T-cell (primary cell): Measurements from ENCODE around the gene POLE2. TPM values are rescaled to one million over a fixed set of nuclear protein-coding genes. Genes with fewer than 3 reads are reported as not detected.
"Not testable (repeated sequence)": the region's sequence is repeated elsewhere in the genome, so short reads cannot be mapped to it uniquely, and the experiment has no call there.

Source experiments
- ATAC-seq, 4 experiments: fragments of 200-7000 bp in 3 of 4; fragments of 150-1000 bp in 1 of 4; cut with Tn5 transposase; replicated peaks in 1 of 4; 1 replicate in 3 of 4; 2 replicates in 1 of 4; pipeline ENCODE4 v1.10.0; 2021; ENCODE audit warnings: moderate library complexity in 3 of 4, mild to moderate bottlenecking in 2 of 4, moderate number of reproducible peaks in 1 of 4
- CTCF ChIA-PET, 2 donors: fragments of 300-600 bp; sonication (Branson Sonifier 250); formaldehyde crosslinking; loops; one replicate each; lab custom pipeline; 2022; ENCODE audit warnings: antibody characterized with exemption in 2 of 2; lab: Charles Lee
- POLR2A ChIA-PET, 2 donors: fragments of 300-600 bp; sonication (Branson Sonifier 250); formaldehyde crosslinking; loops; one replicate each; lab custom pipeline; 2022; ENCODE audit warnings: antibody characterized with exemption in 2 of 2; lab: Charles Lee
- DNase-seq, 35 experiments: peaks; one replicate each; pipeline versions ENCODE4 v3.0.0 to v3.0.0-alpha.2; 2013 to 2023
- H3K27ac ChIP-seq: one replicate; pipeline ENCODE4 v1.5.1; 2013; ENCODE audit warnings: low read length
- H3K27me3 ChIP-seq, 2 experiments: replicated peaks in 1 of 2; 1 replicate in 1 of 2; 2 replicates in 1 of 2; pipeline versions ENCODE4 v1.6.1 to v1.7.0; 2013; ENCODE audit warnings: low read length in 1 of 2, mixed read lengths in 1 of 2; ENCODE audit not compliant: control insufficient read depth in 2 of 2, insufficient read depth in 2 of 2; ENCODE audit errors: extremely low read depth in 1 of 2
- H3K36me3 ChIP-seq, 2 donors: 1 replicate in 1 of 2; 2 replicates in 1 of 2; pipeline versions ENCODE4 v1.6.1 to v1.7.0; 2013; ENCODE audit warnings: low read length in 1 of 2; ENCODE audit not compliant: control insufficient read depth in 2 of 2, insufficient read depth in 1 of 2; ENCODE audit errors: extremely low read depth in 1 of 2
- H3K4me1 ChIP-seq, 2 experiments: 1 replicate in 1 of 2; 2 replicates in 1 of 2; pipeline versions ENCODE4 v1.6.1 to v1.7.0; 2013; ENCODE audit warnings: low read length in 2 of 2, mixed read lengths in 1 of 2; ENCODE audit not compliant: insufficient read depth in 2 of 2, control insufficient read depth in 1 of 2; ENCODE audit errors: extremely low read depth in 1 of 2
- H3K4me3 ChIP-seq, 2 donors: 1 replicate in 1 of 2; 2 replicates in 1 of 2; pipeline versions ENCODE4 v1.5.1 to v1.7.0; 2013; ENCODE audit warnings: mild to moderate bottlenecking in 2 of 2, low read length in 1 of 2, moderate library complexity in 1 of 2; ENCODE audit not compliant: control insufficient read depth in 1 of 2; ENCODE audit errors: extremely low read depth in 1 of 2
- H3K9me3 ChIP-seq: 2 replicates; pipeline ENCODE4 v1.7.0; 2013
- H3K27ac Mint-ChIP-seq, 2 donors: one replicate each; pipeline ENCODE4 v1.8.0; 2020 to 2021; ENCODE audit warnings: mild to moderate bottlenecking in 2 of 2, mixed read lengths in 2 of 2
- H3K27me3 Mint-ChIP-seq, 2 donors: one replicate each; pipeline ENCODE4 v1.8.0; 2021 to 2022; ENCODE audit warnings: mixed read lengths in 2 of 2
- H3K36me3 Mint-ChIP-seq: one replicate; pipeline ENCODE4 v1.8.0; 2021; ENCODE audit warnings: mixed read lengths
- H3K4me1 Mint-ChIP-seq, 3 donors: one replicate each; pipeline ENCODE4 v1.8.0; 2020 to 2022; ENCODE audit warnings: mixed read lengths in 3 of 3, mild to moderate bottlenecking in 1 of 3
- H3K4me3 Mint-ChIP-seq, 3 donors: one replicate each; pipeline ENCODE4 v1.8.0; 2020 to 2022; ENCODE audit warnings: mild to moderate bottlenecking in 3 of 3, mixed read lengths in 3 of 3, moderate library complexity in 3 of 3
- H3K9me3 Mint-ChIP-seq, 3 donors: one replicate each; pipeline ENCODE4 v1.8.0; 2020 to 2022; ENCODE audit warnings: mixed read lengths in 3 of 3
- WGBS: methylation state at CpG from one replicate; pipeline ENCODE4 v1.1.5; 2013; ENCODE audit warnings: missing lambda C conversion rate; ENCODE audit not compliant: insufficient coverage; 5-methylcytosine and 5-hydroxymethylcytosine counted together
- total RNA-seq, 35 experiments: library from RNA in 6 of 35; stranded (reverse) in 6 of 35; fragments of 120-200 nt in 1 of 35; gene quantifications; one replicate each; pipeline versions ENCODE4 v1.2.1 to v1.2.4 and lab custom pipeline; 2013 to 2026

POLE2 gene
- total RNA-seq, 5 donors from 2014 or later (not counting 1 experiment from before 2014, with no cell fraction given) = 0.99 to 4.0 (median 1.8) TPM

DNA sequence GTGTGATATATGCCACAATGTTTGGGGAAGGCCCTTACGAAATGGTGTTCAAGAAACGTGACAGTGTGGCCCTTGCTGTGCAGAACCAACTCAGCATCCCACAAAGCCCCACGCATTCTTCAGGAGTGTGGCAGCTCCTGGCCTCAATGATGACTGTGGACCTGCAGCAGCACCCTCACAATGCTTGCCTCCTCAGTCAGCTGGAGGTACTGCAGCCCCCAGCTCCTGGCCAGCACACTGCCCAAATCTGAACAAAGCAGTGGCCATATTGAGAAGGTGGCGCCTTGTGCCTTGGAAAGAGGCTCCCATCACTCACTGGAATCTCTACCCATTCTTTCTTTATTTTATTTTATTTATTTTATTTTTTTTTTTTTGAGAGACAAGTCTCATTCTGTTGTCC lies 10.4 kb downstream of the POLE2 start:
- Histone ChIP-seq H3K4me1 (no peaks in the 10 kb centered on the region), H3K9me3 (no peaks in the 10 kb centered on the region), H3K27me3 (no peaks in the 10 kb centered on the region), H3K36me3 (no peaks in the 10 kb centered on the region), H3K27ac (no peak overlapping the region), H3K4me3 (no peak overlapping the region)
- H3K36me3 Mint-ChIP-seq = peaks cover 4% of the 10 kb centered on the region
- no peaks in the 10 kb centered on the region for H3K27me3 Mint-ChIP-seq
- H3K27ac Mint-ChIP-seq = no peak overlapping the region
- no peak overlapping the region for H3K4me3 Mint-ChIP-seq
- POLR2A ChIA-PET = no interaction called here
- WGBS = 100% methylated on average over 3 of the region's 4 CpGs
- ATAC-seq (no peak), DNase-seq (no peak)
- H3K4me1 Mint-ChIP-seq = no peaks in the 10 kb centered on the region
- CTCF ChIA-PET = interaction anchor here in 1 of 2 donors (0.6 kb wide), 1 partner anchor 41 kb away, joined by 3 read pairs; no protein-coding TSS in a partner anchor
- peaks cover 0 to 3% (median 2%) of the 10 kb centered on the region in 3 donors for H3K9me3 Mint-ChIP-seq

DNA sequence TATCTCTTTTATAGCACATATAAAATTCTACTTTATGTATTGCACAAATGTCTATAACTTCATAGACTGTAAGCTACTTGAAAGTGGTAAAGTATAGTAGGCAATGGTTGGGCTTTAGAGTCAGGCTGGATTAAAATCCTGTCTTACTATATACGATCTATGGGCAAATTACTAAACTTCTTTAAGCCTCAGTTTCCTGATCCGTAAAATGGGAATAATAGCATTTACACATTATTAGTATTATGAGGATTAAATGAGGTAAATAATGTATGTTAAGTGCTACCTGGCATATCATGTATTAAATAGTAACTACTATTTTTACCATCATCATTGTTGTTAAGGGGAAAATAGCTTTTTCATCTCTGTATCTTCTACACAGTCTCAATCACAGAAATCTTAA lies 14.4 kb downstream of the POLE2 start:
- no peak overlapping the region for H3K27ac ChIP-seq
- ATAC-seq = no peak
- H3K4me1 ChIP-seq = no peaks in the 10 kb centered on the region
- no peak for DNase-seq
- Mint-ChIP-seq H3K4me3 (no peak overlapping the region), H3K4me1 (no peaks in the 10 kb centered on the region), H3K36me3 (no peaks in the 10 kb centered on the region), H3K27ac (no peak overlapping the region), H3K9me3 (peaks cover 0 to 4% (median 2%) of the 10 kb centered on the region in 3 donors), H3K27me3 (no peaks in the 10 kb centered on the region)
- no peaks in the 10 kb centered on the region for H3K9me3 ChIP-seq
- no CpG with 5 or more reads among the region's 2 CpGs for WGBS
- no peaks in the 10 kb centered on the region for H3K27me3 ChIP-seq
- H3K4me3 ChIP-seq = no peak overlapping the region
- CTCF ChIA-PET = no interaction called here
- POLR2A ChIA-PET = no interaction called here
- H3K36me3 ChIP-seq = no peaks in the 10 kb centered on the region

DNA sequence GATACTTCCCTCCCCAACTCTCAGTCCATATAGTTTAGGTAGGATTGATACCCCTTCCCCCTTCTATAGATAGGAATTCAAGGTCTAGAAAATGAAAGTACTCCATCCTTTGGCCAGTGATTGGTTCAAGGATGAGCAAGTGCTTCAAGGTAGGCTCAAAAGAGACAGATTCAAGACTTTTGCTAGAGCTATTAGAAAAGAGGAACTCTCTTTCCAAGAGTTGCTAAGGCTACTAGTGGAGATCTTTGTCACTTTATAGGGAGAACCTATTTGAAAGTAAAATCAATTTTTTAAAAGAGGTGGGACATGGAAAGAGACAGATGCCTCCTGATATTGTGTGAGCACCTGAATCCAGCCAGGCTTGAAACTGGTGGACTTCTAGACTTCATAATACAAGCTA lies 17.5 kb downstream of the POLE2 start:
- Histone ChIP-seq H3K4me1 (no peaks in the 10 kb centered on the region), H3K27me3 (no peaks in the 10 kb centered on the region), H3K27ac (no peak overlapping the region), H3K9me3 (no peaks in the 10 kb centered on the region), H3K36me3 (no peaks in the 10 kb centered on the region), H3K4me3 (no peak overlapping the region)
- CTCF ChIA-PET = interaction anchor here in 1 of 2 donors (0.5 kb wide), 1 partner anchor 12 kb away, joined by 8 read pairs; no protein-coding TSS in a partner anchor
- H3K4me3 Mint-ChIP-seq = no peak overlapping the region
- POLR2A ChIA-PET = no interaction called here
- ATAC-seq = no peak
- no peaks in the 10 kb centered on the region for H3K4me1 Mint-ChIP-seq
- no peaks in the 10 kb centered on the region for H3K36me3 Mint-ChIP-seq
- H3K9me3 Mint-ChIP-seq = peaks cover 0 to 4% (median 2%) of the 10 kb centered on the region in 3 donors
- H3K27me3 Mint-ChIP-seq = no peaks in the 10 kb centered on the region
- no peak for DNase-seq
- no peak overlapping the region for H3K27ac Mint-ChIP-seq

DNA sequence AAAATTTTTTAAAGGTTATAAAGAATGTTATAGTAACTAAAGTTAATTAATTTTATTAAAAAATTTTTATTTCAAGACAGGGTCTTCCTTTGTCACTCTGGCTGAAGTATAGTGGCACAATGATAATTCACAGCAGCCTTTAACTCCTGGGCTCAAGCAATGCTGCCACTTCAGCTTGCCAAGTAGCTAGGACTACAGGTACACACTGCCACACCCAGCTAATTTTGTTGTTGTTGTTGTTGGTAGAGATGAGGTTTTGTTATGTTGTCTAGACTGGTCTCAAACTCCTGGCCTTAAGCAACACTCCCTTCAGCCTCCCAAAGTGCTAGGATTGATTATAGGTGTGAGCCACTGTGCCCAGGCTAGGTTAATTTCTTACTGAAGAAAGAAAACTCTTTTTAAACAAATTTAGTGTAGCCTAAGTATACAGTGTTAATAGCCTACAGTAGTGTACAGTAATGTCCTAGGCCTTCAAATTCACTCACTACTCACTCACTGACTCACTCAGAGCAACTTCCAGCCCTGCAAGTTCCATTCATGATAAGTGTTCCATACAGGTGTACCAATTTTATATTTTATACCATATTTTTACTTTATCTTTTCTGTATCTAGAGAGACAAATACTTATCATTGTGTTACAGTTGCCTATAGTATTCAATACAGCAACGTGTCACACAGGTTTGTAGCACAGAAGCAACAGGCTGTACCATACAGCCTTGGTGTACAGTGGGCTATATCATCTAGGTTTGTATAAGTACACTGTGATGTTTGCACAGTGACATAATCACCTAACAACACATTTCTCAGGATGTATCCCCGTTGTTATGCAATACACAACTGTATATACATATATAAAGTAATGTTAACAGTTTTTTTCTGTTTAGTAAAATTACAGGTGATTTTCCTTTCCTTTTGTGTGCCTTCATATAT lies 28.2 kb downstream of the POLE2 start:
- Histone ChIP-seq H3K27me3 (no peaks in the 10 kb centered on the region), H3K9me3 (no peaks in the 10 kb centered on the region), H3K4me3 (no peak overlapping the region), H3K36me3 (no peaks in the 10 kb centered on the region), H3K27ac (no peak overlapping the region), H3K4me1 (no peaks in the 10 kb centered on the region)
- Mint-ChIP-seq H3K36me3 (no peaks in the 10 kb centered on the region), H3K27me3 (no peaks in the 10 kb centered on the region), H3K27ac (no peak overlapping the region), H3K4me3 (no peak overlapping the region), H3K9me3 (no peaks in the 10 kb centered on the region), H3K4me1 (peaks cover 0 to 2% (median 0%) of the 10 kb centered on the region in 3 donors)
- WGBS = no CpG with 5 or more reads among the region's 2 CpGs
- CTCF ChIA-PET = interaction anchor here in 1 of 2 donors (0.6 kb wide), 1 partner anchor 189 kb away, joined by 3 read pairs; no protein-coding TSS in a partner anchor
- POLR2A ChIA-PET = no interaction called here
- no peak for ATAC-seq
- no peak for DNase-seq

DNA sequence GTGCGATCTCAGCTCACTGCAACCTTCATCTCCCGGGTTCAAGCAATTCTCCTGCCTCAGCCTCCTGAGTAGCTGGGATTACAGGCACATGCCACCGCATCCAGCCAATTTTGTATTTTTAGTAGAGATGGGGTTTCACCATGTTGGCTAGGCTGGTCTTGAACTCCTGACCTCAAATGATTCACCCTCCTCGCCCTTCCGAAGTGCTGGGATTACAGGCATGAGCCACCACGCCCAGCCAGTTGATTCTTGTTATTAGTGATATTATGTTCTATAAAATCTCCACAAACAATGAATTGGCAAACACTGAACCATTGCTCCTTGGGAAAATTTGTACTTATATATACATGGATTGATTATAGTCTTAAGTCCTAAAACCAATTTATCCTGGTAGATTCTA lies 30.5 kb downstream of the POLE2 start:
- H3K27ac ChIP-seq, H3K4me1 ChIP-seq, DNase-seq, H3K4me3 ChIP-seq, ATAC-seq, H3K36me3 ChIP-seq, H3K27me3 ChIP-seq, H3K4me1 Mint-ChIP-seq, H3K9me3 Mint-ChIP-seq, H3K27ac Mint-ChIP-seq, H3K4me3 Mint-ChIP-seq, H3K27me3 Mint-ChIP-seq, H3K9me3 ChIP-seq, H3K36me3 Mint-ChIP-seq, POLR2A ChIA-PET: not testable (repeated sequence)
- CTCF ChIA-PET = interaction anchor here in 1 of 2 donors (0.7 kb wide), 1 partner anchor 9 kb away, joined by 5 read pairs; no protein-coding TSS in a partner anchor
- WGBS = no CpG with 5 or more reads among the region's 6 CpGs

DNA sequence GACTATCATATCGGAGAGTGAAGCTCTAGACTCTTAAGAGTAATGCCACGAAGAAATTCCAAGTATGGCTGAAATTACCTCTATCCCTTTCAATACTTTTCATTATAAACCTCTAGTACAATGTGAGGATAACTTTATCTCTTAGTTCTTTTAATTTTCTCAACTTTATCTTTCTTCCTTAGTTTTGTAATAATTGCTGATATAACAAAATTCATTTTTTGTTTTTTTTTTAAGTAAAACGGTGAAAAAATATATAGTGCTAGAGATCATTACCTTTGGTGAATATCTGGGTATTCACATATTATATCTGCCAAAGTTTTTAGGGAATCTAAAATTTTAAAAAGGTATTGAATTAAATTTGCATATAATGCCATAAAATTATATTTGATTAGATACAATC lies 33.5 kb downstream of the POLE2 start:
- H3K9me3 ChIP-seq = no peaks in the 10 kb centered on the region
- H3K4me3 ChIP-seq = no peak overlapping the region
- Mint-ChIP-seq H3K4me3 (no peak overlapping the region), H3K27ac (no peak overlapping the region), H3K9me3 (no peaks in the 10 kb centered on the region), H3K36me3 (peaks cover 3% of the 10 kb centered on the region), H3K4me1 (peaks cover 0 to 7% (median 2%) of the 10 kb centered on the region in 3 donors), H3K27me3 (no peaks in the 10 kb centered on the region)
- POLR2A ChIA-PET = no interaction called here
- no peak for DNase-seq
- no peaks in the 10 kb centered on the region for H3K4me1 ChIP-seq
- no peaks in the 10 kb centered on the region for H3K36me3 ChIP-seq
- CTCF ChIA-PET = no interaction called here
- no peak for ATAC-seq
- no CpG with 5 or more reads among the region's 3 CpGs for WGBS
- no peaks in the 10 kb centered on the region for H3K27me3 ChIP-seq
- H3K27ac ChIP-seq = no peak overlapping the region
